IPS-18c (cell line): ENCODE results near the gene MYO18B.

Source experiments
- H3K4me3 ChIP-seq: 2 replicates; pipeline ENCODE4 v1.7.0; 2013; ENCODE audit warnings: low read depth, mild to moderate bottlenecking, low read length, moderate library complexity; ENCODE audit not compliant: insufficient read depth
- H3K9me3 ChIP-seq: one replicate; pipeline ENCODE4 v1.6.1; 2013; ENCODE audit warnings: mild to moderate bottlenecking, low read length, moderate library complexity; ENCODE audit not compliant: control insufficient read depth, insufficient read depth

The MYO18B gene

DNA sequence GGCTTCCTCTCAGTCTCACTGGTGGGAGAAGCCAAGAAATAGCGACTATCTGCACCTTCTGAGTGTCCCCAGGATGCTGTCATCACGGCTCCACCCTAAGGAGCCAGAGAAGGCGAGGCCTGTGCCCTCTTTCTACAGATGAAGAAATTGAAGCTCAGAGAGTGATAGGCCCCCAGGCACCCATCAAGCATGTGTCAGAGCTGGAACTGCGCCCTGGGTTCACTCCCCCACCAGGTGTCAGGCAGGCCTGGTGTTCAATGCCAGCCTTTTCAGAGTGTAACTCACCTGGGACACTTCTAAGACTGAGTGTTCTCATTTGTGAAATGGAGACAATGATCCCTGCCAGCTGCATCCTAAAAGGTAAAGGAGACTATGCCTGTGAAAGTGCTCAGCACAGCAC lies 299.9 kb downstream of the MYO18B start:
- Histone ChIP-seq H3K9me3 (peaks cover 6% of the 10 kb centered on the region), H3K4me3 (no peak overlapping the region)

DNA sequence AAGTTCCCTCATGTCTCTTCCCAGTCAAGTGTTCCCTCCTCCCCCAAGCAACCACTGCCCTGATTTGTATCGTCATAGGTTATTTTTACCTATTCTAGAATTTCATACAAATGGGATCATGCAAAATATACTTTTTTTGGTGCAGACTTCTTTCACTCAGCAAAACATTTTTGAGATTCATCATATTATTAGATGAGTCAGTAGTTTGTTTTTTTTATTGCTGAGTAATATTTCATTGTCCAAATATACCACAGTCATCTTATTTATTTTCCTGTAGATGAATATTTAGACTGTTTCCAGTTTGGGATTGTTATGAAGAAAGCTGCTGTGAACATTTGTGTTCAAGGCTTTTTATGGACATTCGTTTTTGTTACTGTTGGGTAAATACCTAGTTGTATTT lies 301.0 kb downstream of the MYO18B start:
- H3K9me3 ChIP-seq, result peaks cover 2% of the 10 kb centered on the region
- no peak overlapping the region for H3K4me3 ChIP-seq

DNA sequence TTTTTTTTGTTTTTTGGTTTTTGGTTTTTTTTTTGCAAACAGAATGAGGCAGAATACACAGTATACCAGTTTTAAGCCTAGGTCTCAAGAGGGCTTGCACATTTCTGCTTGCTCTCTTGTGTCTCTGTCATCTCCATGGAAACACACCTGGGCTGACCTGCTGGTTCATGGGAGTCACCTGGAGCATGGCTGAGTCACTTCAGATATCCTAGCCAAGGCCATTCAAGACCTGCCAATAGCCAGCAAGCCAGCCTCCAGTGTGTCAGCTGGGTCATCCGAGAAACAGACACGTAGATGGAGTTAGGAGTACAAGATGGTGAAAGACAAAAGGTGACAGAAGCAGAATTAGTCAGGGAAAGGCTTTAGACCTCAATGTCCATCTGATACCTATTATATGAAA lies 303.1 kb downstream of the MYO18B start:
- Histone ChIP-seq H3K4me3 (no peak overlapping the region), H3K9me3 (peaks cover 2% of the 10 kb centered on the region)

DNA sequence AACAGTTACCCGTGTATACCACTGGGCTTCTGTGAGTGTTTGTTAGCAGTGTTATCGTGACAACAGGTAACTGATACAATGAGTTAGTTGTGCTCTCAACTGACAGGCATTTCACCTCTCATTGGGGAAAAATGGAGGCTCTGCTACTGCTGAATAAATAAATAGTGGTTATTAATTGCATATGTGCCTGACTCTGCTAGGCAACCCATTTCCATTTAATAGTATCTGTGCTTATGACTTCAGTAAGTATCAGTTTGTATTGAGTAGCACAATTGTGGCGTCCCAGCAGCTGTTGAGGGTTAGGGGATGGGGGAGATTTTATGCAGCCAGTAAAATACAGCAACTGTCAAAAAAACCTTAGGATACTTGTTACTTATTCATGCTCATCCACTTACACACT lies 303.9 kb downstream of the MYO18B start:
- Histone ChIP-seq H3K9me3 (peaks cover 2% of the 10 kb centered on the region), H3K4me3 (no peak overlapping the region)

DNA sequence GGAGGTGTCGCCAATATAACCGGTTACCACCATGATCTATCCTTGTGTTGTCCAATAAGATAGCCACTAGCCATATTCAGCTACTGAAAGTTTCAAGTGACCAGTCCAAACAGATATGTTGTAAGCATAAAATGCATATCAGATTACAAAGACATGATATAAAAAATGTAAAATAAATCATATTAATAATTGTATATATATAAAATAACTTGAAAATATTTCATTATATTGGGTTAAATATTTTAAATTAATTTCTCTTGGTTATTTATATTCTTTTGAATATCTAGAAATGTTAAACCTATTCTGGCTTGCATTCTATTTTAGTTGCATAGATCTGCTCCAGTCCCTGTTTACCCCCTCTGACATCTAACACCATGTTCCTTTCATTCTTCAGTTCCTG lies 305.5 kb downstream of the MYO18B start:
- H3K4me3 ChIP-seq, result no peak overlapping the region
- peaks cover 2% of the 10 kb centered on the region for H3K9me3 ChIP-seq

DNA sequence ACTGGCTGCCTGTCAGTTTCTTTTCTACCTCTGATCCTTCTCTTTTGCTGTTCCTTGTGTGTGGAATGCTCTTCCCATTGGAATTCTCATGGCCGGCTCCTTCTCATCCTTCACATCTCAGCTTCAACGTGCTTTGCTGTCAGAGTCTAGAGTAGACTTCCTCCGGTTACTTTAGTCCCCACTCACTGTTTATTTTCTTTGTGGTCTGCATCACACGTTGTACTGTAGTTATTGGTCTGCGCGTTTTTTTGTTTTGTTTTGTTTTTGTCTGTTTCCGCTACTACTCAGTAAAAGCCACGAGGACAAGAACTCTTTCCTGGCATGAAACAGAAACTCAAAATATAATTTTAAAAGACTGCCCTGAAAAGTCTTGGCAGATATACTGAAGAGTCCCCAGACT lies 305.9 kb downstream of the MYO18B start:
- peaks cover 2% of the 10 kb centered on the region for H3K9me3 ChIP-seq
- H3K4me3 ChIP-seq, result no peak overlapping the region

DNA sequence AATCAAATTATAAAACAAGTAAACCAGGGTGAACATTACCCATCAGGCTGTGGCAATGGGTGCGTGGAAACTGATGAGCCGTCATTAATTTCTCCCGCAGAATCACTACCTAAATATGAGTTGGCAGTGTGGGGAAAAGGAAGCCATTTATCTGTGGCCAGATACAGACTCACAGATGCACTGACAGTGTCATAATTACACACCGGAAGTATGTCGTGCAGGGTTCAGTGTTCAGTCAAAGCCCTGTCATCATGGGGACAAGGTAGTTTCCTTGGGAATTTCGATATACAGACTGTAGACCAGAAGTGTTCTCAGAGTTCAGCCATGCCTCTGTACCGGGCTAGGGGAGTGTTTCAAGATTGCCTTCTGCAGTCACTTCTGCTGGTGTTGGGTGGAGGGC lies 308.1 kb downstream of the MYO18B start:
- no peaks in the 10 kb centered on the region for H3K9me3 ChIP-seq
- no peak overlapping the region for H3K4me3 ChIP-seq

DNA sequence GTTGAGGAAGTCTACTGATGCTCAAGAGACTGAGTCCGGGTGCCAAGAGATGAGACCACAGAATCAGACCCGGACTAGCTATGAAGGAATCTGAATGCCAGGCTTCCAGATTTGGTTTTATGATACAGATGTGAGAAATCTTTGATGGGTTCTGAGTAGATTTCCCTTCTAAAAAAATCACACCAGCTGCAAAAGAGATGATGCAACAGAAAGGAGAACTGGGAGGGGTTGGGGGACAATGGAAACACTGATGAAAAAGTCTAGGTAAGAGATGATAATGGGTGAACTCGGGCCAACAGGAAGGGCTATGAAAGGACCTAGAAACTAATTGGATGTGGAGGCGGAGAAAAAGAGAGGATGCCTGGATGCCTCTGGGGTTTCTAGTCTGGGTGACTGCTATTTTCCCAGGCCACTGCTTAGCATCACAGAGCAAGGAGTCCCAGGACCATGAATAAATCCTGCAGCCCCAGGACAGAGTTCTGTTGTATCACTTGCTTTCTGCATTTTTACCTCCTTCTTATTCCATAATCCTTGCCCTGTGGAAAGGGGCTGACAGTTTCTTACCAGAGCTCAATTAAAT lies 311.8 kb downstream of the MYO18B start:
- Histone ChIP-seq H3K9me3 (no peaks in the 10 kb centered on the region), H3K4me3 (no peak overlapping the region; the same call in 1 of the 2 replicates)

DNA sequence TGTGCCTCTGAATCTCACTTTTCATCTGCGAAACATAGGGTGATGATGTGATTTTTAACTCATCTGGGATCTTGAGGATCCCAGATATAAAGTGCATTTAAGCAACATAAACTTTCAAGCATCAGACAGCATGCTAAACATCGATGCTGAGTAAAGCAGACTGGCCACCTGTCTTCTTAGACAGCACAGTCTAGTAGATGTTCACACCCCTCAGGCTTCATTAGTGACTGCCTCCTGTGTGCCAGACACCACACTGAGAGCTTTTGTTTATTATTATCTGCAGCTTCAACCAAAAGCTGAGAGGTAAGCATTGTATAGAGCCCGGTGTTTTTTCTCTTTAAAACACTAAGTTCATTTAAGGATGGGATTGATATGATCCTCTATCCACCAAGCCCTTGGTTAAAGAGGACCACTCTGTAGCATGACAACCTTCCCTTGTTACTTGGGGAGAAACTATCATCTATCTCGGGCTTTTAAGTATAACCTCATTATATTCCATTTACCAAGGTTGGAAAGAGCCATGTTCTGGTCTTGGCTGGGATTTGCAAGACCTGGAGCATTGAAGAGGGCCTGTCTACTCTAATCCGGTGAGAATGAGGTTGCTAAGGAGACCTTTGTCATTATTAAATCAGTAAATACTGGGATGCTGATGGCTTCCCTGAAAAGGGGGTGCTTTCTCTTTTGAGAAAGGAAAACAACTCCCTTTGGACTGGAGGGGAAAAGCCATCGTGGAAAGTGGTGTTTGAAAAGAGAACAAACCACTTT lies 313.0 kb downstream of the MYO18B start:
- no peak overlapping the region for H3K4me3 ChIP-seq
- H3K9me3 ChIP-seq, result no peaks in the 10 kb centered on the region

DNA sequence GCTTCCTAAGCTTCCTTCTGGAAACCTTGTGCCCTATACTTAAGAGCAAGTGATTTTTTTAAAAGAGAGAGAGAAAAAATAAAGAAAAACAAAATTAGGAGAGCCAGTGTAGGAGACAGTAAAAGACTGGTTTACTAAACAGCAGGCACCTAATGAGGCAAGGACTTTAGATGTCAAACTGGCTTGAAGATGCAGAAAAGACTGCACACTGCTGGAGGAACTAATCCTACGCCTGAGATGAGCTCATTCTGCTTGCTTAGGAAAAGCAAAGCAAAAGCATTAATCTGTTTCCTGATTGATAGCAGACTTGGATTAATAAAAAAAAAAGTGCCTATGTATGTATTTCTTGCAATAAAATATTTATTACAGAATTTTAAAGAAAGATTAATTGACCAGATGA lies 313.7 kb downstream of the MYO18B start:
- no peak overlapping the region for H3K4me3 ChIP-seq
- no peaks in the 10 kb centered on the region for H3K9me3 ChIP-seq

DNA sequence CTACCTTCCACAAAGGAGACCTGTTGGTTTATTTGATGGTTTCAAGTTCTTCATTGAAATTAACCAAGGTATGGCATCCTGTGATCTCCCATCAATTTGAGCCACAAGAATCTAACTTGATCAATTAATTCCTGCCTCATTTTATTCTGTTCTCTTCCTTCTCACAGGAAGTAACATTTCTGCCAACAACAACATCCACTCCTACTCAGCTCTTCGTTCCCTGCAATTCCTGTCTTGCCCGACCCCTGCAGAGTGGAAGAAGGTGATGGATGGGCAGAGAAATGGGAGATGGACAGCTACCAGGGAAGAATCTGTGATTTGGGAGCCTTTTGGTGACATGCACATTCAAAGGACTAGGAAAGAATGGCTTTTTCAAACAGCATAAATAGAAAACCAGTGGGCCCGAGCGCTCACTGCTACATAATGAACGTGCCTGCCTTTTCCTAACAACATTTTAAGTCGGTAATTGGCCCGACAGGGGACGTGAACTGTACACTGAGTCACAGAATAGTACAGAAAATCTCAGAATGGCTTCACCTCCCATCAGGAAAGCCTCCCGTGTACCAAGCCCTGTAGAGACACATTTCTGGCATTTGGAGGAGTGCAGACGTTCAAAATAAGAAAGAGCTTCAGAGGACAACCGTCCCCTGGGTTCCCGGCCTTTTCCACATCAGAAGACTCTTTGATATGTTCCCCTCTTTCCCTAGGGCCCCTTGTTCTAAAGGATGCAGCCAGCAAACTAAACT lies 314.6 kb downstream of the MYO18B start:
- Histone ChIP-seq H3K9me3 (no peaks in the 10 kb centered on the region), H3K4me3 (no peak overlapping the region)

DNA sequence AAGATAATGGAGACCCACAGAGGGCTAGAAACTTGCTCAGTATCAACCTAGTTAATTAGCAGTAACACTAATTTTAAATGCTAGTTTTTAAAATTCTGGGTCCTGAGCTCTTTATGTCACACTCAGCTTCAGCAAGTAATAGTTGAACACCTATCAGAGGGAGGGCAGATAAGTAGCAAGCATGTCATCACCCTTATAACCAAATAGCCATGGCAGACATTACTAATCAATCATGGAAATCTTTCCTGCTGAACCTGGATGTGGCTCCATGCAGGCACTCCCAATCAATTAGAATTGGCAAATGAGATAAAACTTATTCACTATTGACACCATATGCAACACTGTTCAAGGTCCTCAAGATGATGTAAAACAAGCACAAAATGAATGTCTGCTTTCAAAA lies 315.7 kb downstream of the MYO18B start:
- H3K4me3 ChIP-seq, result no peak overlapping the region
- H3K9me3 ChIP-seq, result no peaks in the 10 kb centered on the region

DNA sequence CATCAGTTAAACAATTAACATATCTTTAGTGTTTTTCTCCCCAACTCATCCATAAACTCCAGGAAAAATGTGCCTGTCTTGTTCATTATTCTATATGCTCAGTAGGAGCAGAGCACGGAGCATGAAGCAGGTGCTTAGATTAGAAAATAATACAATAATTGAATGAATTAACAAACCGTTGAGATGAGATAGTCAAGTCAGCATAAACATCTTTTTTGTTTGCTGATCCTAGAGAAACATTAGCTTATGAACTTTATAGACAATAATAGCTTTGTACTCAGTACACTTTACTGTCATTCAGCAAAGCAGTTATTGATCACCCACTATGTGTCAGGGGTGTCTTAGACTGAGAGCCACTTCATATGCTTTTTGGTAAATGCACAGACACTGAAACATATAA lies 322.1 kb downstream of the MYO18B start:
- no peaks in the 10 kb centered on the region for H3K9me3 ChIP-seq
- H3K4me3 ChIP-seq, result no peak overlapping the region

DNA sequence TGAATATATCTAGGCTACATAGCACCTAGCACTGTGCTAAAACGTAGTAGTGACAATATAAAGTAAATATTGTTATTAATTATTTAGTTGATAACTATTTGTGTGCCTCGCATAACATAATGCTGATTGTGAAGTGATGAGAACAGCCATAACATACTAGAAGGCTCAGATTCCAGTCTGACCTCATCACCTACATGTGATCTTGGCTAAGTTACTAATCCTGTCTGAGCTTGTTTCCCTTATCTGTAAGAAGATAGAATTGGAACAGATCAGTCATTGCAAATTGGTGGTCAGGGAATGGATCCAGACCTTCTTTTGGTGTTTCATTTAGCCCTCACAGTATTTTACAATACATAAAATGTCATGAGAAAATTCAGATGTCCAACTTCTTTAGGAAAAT lies 323.9 kb downstream of the MYO18B start:
- Histone ChIP-seq H3K9me3 (no peaks in the 10 kb centered on the region), H3K4me3 (no peak overlapping the region)

DNA sequence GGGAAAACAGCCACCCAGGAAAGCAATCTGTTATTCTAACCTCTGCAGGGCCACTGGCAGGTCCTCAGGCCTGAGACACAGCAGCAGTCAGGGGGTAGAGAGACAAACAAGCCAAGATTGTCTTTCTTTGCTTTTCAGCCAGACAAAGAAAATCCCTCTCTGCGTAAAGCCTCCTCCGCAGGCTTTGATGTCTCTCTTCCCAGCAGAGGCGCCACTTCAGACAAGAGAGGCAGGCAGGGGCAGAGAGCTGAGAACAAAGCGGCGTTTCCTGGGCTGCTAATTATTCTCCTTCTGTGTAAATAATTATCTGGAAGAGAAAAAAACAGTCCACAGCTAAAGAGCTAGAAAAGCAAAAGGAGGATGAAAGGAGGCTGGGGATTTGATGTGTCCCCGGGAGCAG lies 324.5 kb downstream of the MYO18B start:
- no peak overlapping the region for H3K4me3 ChIP-seq
- H3K9me3 ChIP-seq, result no peaks in the 10 kb centered on the region

DNA sequence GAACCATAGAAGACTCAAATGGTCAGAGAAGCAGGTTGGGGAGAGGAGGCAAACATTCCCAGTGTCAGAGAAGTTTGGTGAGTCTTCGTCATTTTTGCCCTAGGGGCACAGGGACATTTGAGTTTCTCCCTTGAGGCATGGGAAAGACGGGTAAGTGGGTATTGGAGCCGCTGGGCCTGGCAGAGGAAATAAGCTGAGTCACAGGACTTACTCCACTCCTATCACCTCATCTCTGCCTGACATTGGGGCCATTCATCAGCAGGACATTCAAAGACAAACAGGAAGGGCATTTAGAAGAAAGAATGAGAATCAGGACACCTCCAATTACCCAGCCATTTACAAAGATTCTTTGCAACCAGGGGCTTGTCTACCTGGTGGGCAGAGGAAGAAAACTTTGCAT lies 326.6 kb downstream of the MYO18B start:
- Histone ChIP-seq H3K9me3 (no peaks in the 10 kb centered on the region), H3K4me3 (no peak overlapping the region)

DNA sequence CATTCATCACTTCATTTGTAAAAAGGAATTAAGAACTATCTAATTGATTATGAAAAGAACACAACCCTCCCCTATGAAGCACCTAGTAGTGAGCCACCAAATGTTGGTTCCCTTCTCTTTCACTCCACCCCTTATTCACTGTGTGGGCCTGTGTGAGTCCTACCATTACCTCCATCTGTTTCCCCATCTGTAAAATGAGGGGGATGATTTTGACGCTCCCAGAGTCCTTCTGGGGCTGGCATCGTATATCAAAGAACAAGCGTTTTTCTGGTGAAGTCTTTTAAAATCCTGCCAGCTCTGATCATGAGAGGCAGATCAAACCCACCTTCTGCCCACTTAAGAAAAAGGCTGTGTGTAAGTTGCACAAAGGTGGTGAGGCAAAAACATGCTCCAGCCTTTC lies 330.6 kb downstream of the MYO18B start:
- Histone ChIP-seq H3K4me3 (no peak overlapping the region), H3K9me3 (no peaks in the 10 kb centered on the region)

DNA sequence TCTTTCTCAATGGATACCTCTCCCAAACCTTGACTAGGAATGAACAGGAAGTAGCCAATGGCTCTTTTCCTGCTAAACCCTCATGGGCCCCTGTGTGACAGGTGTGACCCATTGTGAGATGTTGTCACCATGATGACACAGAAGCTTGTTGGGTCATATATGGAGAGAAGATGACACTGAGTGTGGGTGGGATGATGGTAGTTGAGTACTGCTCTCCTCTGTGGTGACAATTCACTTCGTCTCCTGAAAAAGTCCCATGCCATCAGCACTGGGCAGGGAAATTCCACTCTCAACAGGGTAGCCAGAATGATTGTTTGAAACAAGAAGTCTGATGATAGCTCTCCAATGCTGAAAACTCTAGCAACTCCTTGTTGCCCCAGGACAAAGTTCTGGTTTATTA lies 333.3 kb downstream of the MYO18B start:
- H3K4me3 ChIP-seq, result no peak overlapping the region
- no peaks in the 10 kb centered on the region for H3K9me3 ChIP-seq
